ENCODE measurements around the gene PTPRN2. TPM values are rescaled to one million over a fixed set of nuclear protein-coding genes. Genes with fewer than 3 reads are reported as not detected.

Gene PTPRN2
- polyA plus RNA-seq, 1 of the 3 experiments (the other 2 are of a cell fraction), result 4.0 TPM

DNA sequence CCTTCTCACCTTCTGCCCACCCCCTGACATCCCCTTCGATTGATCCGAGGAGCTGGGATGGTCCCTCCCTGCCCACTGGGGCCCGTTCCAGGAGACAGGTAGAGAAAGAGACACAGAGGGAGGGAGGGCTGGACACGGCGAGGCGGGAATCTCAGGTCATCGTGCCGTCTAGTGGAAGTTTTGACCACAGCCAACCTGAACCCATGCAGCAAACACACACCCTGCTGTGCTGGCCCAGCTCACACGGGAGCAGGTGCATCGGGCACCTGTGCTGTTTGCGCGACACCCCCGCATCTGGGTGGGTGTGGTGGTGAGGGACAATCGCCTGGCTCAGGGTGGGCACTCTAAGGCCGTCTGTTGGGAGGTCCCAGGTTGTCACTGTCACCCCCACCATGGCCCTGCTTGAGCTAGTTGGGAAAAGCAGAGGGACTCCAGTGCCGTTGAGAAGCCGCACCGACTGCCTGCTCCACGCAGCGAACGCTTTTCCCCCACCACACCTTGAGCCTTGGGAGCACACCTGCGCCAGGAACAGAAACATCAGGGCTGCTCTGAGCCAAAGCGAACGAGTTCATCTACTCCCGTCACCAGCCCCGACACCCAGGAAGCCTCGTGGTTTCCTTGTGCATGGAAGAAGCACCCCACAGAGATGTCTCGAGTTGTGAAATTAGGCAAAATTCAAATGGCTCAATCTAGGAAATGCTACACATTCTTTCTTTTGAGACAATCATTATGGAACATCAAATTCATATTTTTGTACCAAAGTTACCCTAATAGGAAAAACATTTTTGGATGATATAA, 965.0 kb downstream of the PTPRN2 start:
- Histone ChIP-seq H3K27ac (ENCODE audit: low read depth in 2 of 2, low read length in 1 of 2) (no peak overlapping the region), H3K4me2 (no peak overlapping the region), H3K9me3 (no peaks in the 10 kb centered on the region), H3K27me3 (ENCODE audit: insufficient read depth) (no peaks in the 10 kb centered on the region), H3K9me2 (no peaks in the 10 kb centered on the region), H3K4me3 (ENCODE audit: low read depth in 2 of 2, low read length in 1 of 2) (no peak overlapping the region), H3K36me3 (replicated peaks in 1 of 2; ENCODE audit: control insufficient read depth in 1 of 2, insufficient read depth in 2 of 2, low read length in 1 of 2) (no peaks in the 10 kb centered on the region), H2AFZ (ENCODE audit: low read depth) (no peak overlapping the region), H3K4me1 (ENCODE audit: control insufficient read depth in 1 of 2, insufficient read depth in 2 of 2, low read depth in 1 of 2, low read length in 1 of 2) (no peaks in the 10 kb centered on the region), H3K9ac (no peak overlapping the region), H3K79me2 (ENCODE audit: insufficient read depth) (no peaks in the 10 kb centered on the region), H4K20me1 (ENCODE audit: insufficient read depth) (no peaks in the 10 kb centered on the region), H3F3A (replicated peaks; ENCODE audit: insufficient read depth) (no peaks in the 10 kb centered on the region)
- no peak for TF ChIP-seq CHD2 (IDR thresholded peaks at IDR 0.05; ENCODE audit: low read length, partially characterized antibody)
- no peak for TF ChIP-seq GABPA (IDR thresholded peaks at IDR 0.05; ENCODE audit: low read depth)
- TF ChIP-seq, protein P1, sequence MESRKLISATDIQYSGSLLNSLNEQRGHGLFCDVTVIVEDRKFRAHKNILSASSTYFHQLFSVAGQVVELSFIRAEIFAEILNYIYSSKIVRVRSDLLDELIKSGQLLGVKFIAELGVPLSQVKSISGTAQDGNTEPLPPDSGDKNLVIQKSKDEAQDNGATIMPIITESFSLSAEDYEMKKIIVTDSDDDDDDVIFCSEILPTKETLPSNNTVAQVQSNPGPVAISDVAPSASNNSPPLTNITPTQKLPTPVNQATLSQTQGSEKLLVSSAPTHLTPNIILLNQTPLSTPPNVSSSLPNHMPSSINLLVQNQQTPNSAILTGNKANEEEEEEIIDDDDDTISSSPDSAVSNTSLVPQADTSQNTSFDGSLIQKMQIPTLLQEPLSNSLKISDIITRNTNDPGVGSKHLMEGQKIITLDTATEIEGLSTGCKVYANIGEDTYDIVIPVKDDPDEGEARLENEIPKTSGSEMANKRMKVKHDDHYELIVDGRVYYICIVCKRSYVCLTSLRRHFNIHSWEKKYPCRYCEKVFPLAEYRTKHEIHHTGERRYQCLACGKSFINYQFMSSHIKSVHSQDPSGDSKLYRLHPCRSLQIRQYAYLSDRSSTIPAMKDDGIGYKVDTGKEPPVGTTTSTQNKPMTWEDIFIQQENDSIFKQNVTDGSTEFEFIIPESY (IDR thresholded peaks at IDR 0.05; ENCODE audit: borderline replicate concordance, low read depth), result no peak
- TF ChIP-seq, protein P2, sequence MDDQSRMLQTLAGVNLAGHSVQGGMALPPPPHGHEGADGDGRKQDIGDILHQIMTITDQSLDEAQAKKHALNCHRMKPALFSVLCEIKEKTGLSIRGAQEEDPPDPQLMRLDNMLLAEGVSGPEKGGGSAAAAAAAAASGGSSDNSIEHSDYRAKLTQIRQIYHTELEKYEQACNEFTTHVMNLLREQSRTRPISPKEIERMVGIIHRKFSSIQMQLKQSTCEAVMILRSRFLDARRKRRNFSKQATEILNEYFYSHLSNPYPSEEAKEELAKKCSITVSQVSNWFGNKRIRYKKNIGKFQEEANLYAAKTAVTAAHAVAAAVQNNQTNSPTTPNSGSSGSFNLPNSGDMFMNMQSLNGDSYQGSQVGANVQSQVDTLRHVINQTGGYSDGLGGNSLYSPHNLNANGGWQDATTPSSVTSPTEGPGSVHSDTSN (IDR thresholded peaks at IDR 0.05), result no peak
- TF ChIP-seq, protein P3, sequence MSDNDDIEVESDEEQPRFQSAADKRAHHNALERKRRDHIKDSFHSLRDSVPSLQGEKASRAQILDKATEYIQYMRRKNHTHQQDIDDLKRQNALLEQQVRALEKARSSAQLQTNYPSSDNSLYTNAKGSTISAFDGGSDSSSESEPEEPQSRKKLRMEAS (IDR thresholded peaks at IDR 0.05; ENCODE audit: low read depth), result no peak
- no peak for TF ChIP-seq EZH2phosphoT487 (IDR thresholded peaks at IDR 0.05; ENCODE audit: borderline replicate concordance, low read depth)
- no peak for TF ChIP-seq YY1 (IDR thresholded peaks at IDR 0.05; ENCODE audit: low read depth)
- TF ChIP-seq TEAD4 (IDR thresholded peaks at IDR 0.05; ENCODE audit: borderline replicate concordance, insufficient read depth), result no peak
- TF ChIP-seq GATA2 (CRISPR knock-in tag; IDR thresholded peaks at IDR 0.05), result no peak
- TF ChIP-seq, protein P4, sequence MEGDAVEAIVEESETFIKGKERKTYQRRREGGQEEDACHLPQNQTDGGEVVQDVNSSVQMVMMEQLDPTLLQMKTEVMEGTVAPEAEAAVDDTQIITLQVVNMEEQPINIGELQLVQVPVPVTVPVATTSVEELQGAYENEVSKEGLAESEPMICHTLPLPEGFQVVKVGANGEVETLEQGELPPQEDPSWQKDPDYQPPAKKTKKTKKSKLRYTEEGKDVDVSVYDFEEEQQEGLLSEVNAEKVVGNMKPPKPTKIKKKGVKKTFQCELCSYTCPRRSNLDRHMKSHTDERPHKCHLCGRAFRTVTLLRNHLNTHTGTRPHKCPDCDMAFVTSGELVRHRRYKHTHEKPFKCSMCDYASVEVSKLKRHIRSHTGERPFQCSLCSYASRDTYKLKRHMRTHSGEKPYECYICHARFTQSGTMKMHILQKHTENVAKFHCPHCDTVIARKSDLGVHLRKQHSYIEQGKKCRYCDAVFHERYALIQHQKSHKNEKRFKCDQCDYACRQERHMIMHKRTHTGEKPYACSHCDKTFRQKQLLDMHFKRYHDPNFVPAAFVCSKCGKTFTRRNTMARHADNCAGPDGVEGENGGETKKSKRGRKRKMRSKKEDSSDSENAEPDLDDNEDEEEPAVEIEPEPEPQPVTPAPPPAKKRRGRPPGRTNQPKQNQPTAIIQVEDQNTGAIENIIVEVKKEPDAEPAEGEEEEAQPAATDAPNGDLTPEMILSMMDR (IDR thresholded peaks at IDR 0.05), result no peak
- no peak for TF ChIP-seq RXRA (IDR thresholded peaks at IDR 0.05; ENCODE audit: borderline replicate concordance, low read depth)
- TF ChIP-seq, protein P5, sequence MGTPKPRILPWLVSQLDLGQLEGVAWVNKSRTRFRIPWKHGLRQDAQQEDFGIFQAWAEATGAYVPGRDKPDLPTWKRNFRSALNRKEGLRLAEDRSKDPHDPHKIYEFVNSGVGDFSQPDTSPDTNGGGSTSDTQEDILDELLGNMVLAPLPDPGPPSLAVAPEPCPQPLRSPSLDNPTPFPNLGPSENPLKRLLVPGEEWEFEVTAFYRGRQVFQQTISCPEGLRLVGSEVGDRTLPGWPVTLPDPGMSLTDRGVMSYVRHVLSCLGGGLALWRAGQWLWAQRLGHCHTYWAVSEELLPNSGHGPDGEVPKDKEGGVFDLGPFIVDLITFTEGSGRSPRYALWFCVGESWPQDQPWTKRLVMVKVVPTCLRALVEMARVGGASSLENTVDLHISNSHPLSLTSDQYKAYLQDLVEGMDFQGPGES (IDR thresholded peaks at IDR 0.05; ENCODE audit: low read depth, low read length), result no peak
- no peak for TF ChIP-seq TCF12 (IDR thresholded peaks at IDR 0.05)
- CTCF ChIA-PET, result interaction anchor here (1.6 kb wide), 1 partner anchor 159 kb away, joined by 3 read pairs; no protein-coding TSS in a partner anchor
- WGBS (ENCODE audit: low lambda C conversion rate), result 73% methylated on average over 24 of the region's 28 CpGs
- POLR2A ChIA-PET, result interaction anchor here (0.6 kb wide), 1 partner anchor 11 kb away, joined by 3 read pairs; no protein-coding TSS in a partner anchor
- DNase-seq, result no peak
